ENCODE data around the gene AGAP5. TPM values are rescaled to one million over a fixed set of nuclear protein-coding genes. Genes with fewer than 3 reads are reported as not detected.
A peak's percentile ranks its signal among the peaks of the same experiment; 100 is the strongest.
"Not testable (repeated sequence)": the region's sequence is repeated elsewhere in the genome, so short reads cannot be mapped to it uniquely, and the experiment has no call there.

Gene AGAP5
- 12.1 and 13.4 TPM in 2 replicates for total RNA-seq (2022)
- Bru-seq, nascent RNA: percentile 64 among the genes with signal in this experiment
- BruChase-seq, experiment 1, labeled RNA remaining after a 6-hour chase: percentile 87 among the genes with signal in this experiment
- BruChase-seq, experiment 2, labeled RNA remaining after a 2-hour chase: percentile 90 among the genes with signal in this experiment
- long read RNA-seq, partial matches to known transcripts: 2 of 2 reads
- long read RNA-seq, other reads (novel, unspliced or antisense): 0 of 2 reads

DNA sequence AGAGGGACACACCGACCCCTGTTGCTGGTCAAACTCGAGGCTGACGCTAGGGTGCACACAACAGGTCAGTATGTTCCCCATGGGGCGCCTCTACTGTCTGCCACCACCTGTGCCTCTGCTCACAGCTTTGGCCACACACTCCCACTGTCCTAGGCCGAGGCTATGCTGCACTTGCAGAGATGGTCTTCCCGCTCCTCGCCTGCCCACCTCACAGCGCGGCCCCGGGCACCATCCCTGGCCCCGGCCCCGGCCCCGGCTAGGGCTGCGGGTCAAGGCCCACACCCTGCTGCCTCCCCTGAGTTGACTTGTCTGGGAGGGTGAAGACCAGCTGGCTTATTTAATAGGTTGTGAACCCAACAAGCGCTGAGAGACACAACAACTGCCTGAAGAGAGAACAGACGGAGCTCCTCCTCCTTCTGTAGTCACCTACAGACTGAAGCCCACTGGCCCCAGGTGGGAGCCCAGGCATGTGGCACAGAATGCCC lies at the start of gene AGAP5:
TSS of gene AGAP5 (minus strand) at position 435 of the 485 bp plus-strand sequence. CDS start at position 81, 354 bp downstream.
- H3K27ac Mint-ChIP-seq (ENCODE audit: unreplicated experiment); DNase-seq; intact Hi-C loops (cut with micrococcal nuclease; ENCODE audit: unreplicated experiment); H3K36me3 Mint-ChIP-seq (ENCODE audit: insufficient read depth, unreplicated experiment); H3K27me3 Mint-ChIP-seq (ENCODE audit: unreplicated experiment); H3K4me3 Mint-ChIP-seq (ENCODE audit: low read depth, unreplicated experiment); H3K9me3 Mint-ChIP-seq (ENCODE audit: low read depth, unreplicated experiment); H3K4me1 Mint-ChIP-seq (ENCODE audit: low read depth, unreplicated experiment); CTCF ChIA-PET; BruUV-seq (replicated peaks): not testable (repeated sequence)

GRCh38 chr10:73746721-73747120 lies 48.8 kb upstream of the AGAP5 start:
- intact Hi-C loops (cut with micrococcal nuclease; ENCODE audit: unreplicated experiment): no loop called here
- DNase-seq: no peak
- TF ChIP-seq, protein P1, sequence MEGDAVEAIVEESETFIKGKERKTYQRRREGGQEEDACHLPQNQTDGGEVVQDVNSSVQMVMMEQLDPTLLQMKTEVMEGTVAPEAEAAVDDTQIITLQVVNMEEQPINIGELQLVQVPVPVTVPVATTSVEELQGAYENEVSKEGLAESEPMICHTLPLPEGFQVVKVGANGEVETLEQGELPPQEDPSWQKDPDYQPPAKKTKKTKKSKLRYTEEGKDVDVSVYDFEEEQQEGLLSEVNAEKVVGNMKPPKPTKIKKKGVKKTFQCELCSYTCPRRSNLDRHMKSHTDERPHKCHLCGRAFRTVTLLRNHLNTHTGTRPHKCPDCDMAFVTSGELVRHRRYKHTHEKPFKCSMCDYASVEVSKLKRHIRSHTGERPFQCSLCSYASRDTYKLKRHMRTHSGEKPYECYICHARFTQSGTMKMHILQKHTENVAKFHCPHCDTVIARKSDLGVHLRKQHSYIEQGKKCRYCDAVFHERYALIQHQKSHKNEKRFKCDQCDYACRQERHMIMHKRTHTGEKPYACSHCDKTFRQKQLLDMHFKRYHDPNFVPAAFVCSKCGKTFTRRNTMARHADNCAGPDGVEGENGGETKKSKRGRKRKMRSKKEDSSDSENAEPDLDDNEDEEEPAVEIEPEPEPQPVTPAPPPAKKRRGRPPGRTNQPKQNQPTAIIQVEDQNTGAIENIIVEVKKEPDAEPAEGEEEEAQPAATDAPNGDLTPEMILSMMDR (IDR thresholded peaks at IDR 0.05; ENCODE audit: unreplicated experiment): no peak
- Mint-ChIP-seq H3K4me1 (ENCODE audit: low read depth, unreplicated experiment) (peaks cover 20% of the 10 kb centered on the region), H3K27ac (ENCODE audit: unreplicated experiment) (no peak overlapping the region), H3K9me3 (ENCODE audit: low read depth, unreplicated experiment) (no peaks in the 10 kb centered on the region), H3K36me3 (ENCODE audit: insufficient read depth, unreplicated experiment) (peaks cover 92% of the 10 kb centered on the region), H3K27me3 (ENCODE audit: unreplicated experiment) (no peaks in the 10 kb centered on the region), H3K4me3 (ENCODE audit: low read depth, unreplicated experiment) (no peak overlapping the region)
- CTCF ChIA-PET: interaction anchor here (0.6 to 0.7 kb wide), 2 partner anchors 26 to 86 kb away, joined by 4 to 6 read pairs; no protein-coding TSS in a partner anchor
- TSS peak; percentile 1 for BruUV-seq (replicated peaks)

DNA sequence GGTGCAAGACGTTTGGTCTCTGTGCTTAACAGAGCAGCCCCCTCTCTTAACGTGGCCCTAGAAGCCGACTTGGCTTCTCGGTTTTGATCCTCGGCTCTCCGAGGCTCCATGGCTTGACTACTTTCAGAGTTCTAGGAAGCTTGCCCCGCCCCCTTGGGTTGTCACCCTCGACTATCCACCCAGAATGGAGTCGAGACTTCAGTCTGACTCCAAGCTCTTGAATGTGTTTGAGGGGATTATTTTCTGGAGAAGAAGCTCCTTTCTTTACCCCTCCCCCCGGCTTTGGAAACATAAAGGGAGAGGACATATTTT lies 46.7 kb upstream of the AGAP5 start:
- DNase-seq: peak; percentile 68
- Mint-ChIP-seq H3K4me3 (ENCODE audit: low read depth, unreplicated experiment) (peak overlapping the region; percentile 98), H3K9me3 (ENCODE audit: low read depth, unreplicated experiment) (no peaks in the 10 kb centered on the region), H3K4me1 (ENCODE audit: low read depth, unreplicated experiment) (peaks cover 10% of the 10 kb centered on the region), H3K27me3 (ENCODE audit: unreplicated experiment) (no peaks in the 10 kb centered on the region), H3K27ac (ENCODE audit: unreplicated experiment) (peak overlapping the region; percentile 99), H3K36me3 (ENCODE audit: insufficient read depth, unreplicated experiment) (peaks cover 93% of the 10 kb centered on the region)
- BruUV-seq (replicated peaks): TSS peak; percentile 75
- intact Hi-C loops (cut with micrococcal nuclease; ENCODE audit: unreplicated experiment): no loop called here
- CTCF ChIA-PET: interaction anchor here (0.6 to 2.8 kb wide), 3 partner anchors 14 to 84 kb away, joined by 3 to 10 read pairs (median 5); no protein-coding TSS in a partner anchor
- TF ChIP-seq, protein P1 (IDR thresholded peaks at IDR 0.05; ENCODE audit: unreplicated experiment): no peak

- Mint-ChIP-seq H3K27me3 (ENCODE audit: unreplicated experiment) (no peaks in the 10 kb centered on the region), H3K4me3 (ENCODE audit: low read depth, unreplicated experiment) (peak within 1 kb of the TSS; percentile 98), H3K9me3 (ENCODE audit: low read depth, unreplicated experiment) (no peaks in the 10 kb centered on the region), H3K36me3 (ENCODE audit: insufficient read depth, unreplicated experiment) (peaks cover 88% of the 10 kb centered on the region), H3K4me1 (ENCODE audit: low read depth, unreplicated experiment) (peaks cover 10% of the 10 kb centered on the region), H3K27ac (ENCODE audit: unreplicated experiment) (peak within 1 kb of the TSS; percentile 99)
- no TSS peak for BruUV-seq (replicated peaks)
- intact Hi-C loops (cut with micrococcal nuclease; ENCODE audit: unreplicated experiment): no loop called here
- TF ChIP-seq, protein P1 (IDR thresholded peaks at IDR 0.05; ENCODE audit: unreplicated experiment): no peak
- peak; percentile 97 for DNase-seq
- CTCF ChIA-PET: interaction anchor here (0.6 to 2.8 kb wide), 3 partner anchors 8 to 83 kb away, joined by 3 to 10 read pairs (median 3); no protein-coding TSS in a partner anchor
Measured at GRCh38 chr10:73743905-73744663, 46.2 kb upstream of the AGAP5 start, which contains the start of gene SEC24C. SEC24C (plus strand) TSS chr10:73744372; CDS start chr10:73746833, 2,461 bp downstream.
